ENCODE data around the gene RABEPK.
A peak's percentile ranks its signal among the peaks of the same experiment; 100 is the strongest.
"Not testable (repeated sequence)": the region's sequence is repeated elsewhere in the genome, so short reads cannot be mapped to it uniquely, and the experiment has no call there.

RABEPK gene

DNA sequence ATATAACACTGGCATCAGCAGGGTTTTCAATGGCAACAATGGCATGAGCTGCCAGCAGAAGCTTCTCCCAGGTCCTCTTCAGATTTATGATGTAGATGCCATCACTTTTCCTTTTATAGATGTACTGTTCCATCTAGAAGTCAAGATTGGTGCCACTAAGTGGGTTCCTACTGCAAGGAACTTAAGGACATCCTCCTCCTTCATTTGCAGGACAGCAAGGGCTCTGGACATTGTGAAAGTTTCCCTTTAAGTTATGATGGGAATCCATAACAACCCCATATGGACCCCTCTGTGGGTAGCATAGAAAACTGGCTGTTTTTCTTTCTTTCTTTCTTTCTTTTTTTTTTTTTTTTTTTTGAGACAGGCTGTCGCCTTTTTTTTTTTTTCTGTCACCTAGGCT, 4.8 kb upstream of the RABEPK start:
- not testable (repeated sequence) for DNase-seq (ENCODE audit: low read depth, low spot score)

DNA sequence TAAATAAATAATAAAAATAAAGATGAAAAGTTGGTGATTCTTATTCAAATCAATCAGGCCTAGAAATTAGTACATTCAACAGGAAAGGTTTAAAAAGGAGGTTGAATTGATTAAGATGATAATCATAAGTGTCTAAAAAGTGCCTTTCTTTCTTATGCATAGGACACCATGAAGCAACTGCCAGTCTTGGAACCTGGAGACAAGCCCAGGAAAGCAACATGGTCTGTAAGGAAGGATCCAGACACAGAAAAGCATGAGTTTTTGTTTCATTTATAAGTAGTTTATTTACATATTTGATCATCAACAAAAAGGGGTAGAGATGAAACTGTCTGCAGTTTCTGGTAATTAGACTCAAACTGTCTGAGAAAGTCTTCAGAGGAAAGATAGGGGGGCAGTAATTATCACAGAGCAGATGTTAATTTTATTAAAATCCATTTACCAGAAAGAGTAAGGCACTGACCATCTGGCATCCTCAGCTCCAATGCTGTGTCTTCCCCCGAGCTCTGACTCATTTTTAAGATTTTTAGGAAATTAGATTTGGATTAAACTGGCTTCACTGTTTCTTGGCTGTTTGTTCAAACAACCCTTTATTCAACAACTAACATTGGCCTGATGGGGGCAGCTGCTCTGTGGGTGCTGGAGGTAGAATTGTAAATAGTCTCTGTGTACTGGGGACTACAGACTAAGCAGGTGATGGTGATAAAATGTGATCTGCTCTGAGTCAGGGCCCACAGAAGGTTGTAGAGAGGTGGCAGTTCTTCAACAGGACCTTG, 2.7 kb downstream of the RABEPK start:
- DNase-seq (ENCODE audit: low read depth, low spot score) = no peak

DNA sequence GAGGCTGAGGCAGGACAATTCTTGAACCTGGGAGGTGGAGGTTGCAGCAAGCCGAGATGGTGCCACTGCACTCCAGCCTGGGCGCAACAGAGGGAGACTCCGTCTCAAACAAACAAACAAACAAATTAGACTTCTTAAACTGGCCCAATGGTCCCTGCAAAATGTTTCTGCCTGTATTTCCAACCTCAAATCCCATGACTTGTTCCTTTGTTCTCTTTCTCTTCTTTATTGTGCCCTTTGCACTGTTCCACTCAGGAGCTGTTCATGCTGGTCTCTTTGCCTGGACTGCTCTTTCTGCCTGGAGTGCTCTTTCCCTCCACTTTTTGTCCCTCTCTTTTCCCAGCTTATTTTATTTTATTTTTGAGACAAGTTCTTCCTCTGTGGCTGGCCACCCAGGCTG, 4.1 kb downstream of the RABEPK start:
- no peak for DNase-seq (ENCODE audit: low read depth, low spot score)

GRCh38 chr9:125214186-125214585, 13.8 kb downstream of the RABEPK start:
- no peak for DNase-seq (ENCODE audit: low read depth, low spot score)

GRCh38 chr9:125218621-125219020, 18.3 kb downstream of the RABEPK start:
- DNase-seq (ENCODE audit: low read depth, low spot score) = no peak

GRCh38 chr9:125224858-125225257, 24.5 kb downstream of the RABEPK start:
- not testable (repeated sequence) for DNase-seq (ENCODE audit: low read depth, low spot score)

DNA sequence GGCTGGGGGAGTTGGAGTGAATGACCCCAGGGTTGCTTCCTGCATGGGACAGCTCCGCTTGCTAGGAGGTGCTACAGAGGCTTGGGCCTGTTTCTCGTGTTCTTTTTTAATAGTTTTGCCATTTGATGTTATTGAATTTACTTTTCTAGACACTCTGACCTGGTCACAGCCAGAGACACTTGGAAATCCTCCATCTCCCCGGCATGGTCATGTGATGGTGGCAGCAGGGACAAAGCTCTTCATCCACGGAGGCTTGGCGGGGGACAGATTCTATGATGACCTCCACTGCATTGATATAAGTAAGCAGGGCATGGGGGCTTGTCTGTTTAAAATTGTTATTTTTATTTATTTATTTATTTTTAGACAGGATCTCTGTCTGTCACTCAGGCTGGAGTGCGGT, 27.4 kb downstream of the RABEPK start:
- no peak for DNase-seq (ENCODE audit: low read depth, low spot score)

GRCh38 chr9:125233678-125234077, 33.3 kb downstream of the RABEPK start:
- DNase-seq (ENCODE audit: low read depth, low spot score) = peak; percentile 55

- DNase-seq (ENCODE audit: low read depth, low spot score) = not testable (repeated sequence)
These were observed 33.8 kb downstream of the RABEPK start for GRCh38 chr9:125234099-125234498.

GRCh38 chr9:125235804-125236519, 35.6 kb downstream of the RABEPK start:
- DNase-seq (ENCODE audit: low read depth, low spot score) = no peak

GRCh38 chr9:125236520-125237159, 36.3 kb downstream of the RABEPK start:
- not testable (repeated sequence) for DNase-seq (ENCODE audit: low read depth, low spot score)

- DNase-seq (ENCODE audit: low read depth, low spot score) = no peak
These were observed 38.0 kb downstream of the RABEPK start for GRCh38 chr9:125238127-125238914.

DNA sequence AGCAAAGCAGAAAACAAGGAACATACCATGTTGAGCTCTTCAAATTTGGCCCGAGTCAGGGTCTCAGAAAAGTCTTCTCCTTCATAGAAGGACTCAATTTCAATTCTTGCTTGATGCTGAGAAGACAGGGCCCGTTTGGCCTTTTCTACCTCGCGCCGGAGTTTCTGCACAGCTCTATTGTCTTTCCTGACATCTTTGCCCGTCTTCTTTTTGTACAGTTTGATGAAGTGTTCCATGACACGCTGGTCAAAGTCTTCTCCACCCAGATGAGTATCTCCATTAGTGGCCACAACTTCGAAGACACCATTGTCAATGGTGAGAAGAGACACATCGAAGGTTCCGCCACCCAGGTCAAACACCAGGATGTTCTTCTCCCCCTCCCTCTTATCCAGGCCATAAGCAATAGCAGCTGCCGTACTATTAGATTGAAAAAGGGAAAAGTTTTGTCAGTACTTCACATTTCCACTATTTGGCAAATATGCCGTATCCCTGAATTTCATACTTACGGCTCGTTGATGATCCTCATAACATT, 38.6 kb downstream of the RABEPK start:
- no peak for DNase-seq (ENCODE audit: low read depth, low spot score)

DNA sequence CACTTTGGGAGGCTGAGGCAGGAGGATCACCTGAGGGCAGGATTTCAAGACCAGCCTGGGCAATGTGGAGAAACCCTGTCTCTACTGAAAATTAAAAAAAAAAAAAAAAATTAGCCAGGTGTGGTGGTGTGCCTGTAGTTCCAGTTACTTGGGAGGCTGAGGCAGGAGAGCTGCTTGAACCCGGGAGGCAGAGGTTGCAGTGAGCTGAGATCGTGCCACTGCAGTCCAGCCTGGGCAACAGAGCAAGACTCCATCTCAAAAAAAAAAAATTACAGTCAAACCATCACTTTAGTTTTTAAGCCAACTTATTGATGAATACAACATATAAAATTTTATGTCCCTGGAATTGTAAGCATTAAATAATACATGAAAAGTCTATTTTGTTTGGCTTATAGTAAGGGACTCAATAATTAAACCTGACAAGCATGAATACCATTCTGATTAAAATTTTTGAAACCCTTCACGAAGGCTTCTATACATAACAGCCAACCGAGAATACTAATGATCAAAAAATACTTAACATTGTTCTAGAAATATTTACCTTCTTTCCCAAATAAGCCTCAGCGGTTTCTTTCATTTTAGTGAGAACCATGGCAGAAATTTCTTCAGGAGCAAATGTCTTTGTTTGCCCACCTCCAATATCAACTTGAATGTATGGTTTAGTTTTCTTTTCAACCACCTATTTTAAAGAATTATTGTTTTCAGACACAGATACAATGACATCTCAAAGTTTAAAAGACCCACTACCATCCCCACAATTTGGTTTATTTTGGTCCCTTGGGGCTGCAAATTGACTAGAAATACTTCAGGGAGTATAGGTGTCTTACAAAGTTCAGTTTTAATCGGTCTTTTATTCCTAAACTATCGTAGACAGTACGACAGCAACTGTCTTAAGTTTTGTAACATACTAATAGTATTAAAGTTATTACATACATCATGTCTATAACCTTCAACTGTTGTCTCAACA, 39.6 kb downstream of the RABEPK start:
- DNase-seq (ENCODE audit: low read depth, low spot score) = no peak

DNA sequence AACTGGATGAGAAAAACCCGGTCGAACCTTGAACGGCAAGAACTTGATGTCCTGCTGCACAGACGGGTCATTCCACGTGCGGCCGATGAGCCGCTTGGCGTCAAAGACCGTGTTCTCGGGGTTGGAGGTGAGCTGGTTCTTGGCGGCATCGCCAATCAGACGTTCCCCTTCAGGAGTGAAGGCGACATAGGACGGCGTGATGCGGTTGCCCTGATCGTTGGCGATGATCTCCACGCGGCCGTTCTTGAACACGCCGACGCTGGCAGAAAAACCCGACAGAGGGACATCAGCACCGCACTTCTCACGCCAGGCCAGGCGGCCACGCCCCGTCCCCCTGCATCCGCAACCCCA, 40.3 kb downstream of the RABEPK start:
- DNase-seq (ENCODE audit: low read depth, low spot score) = no peak

GRCh38 chr9:125241000-125241862, 40.9 kb downstream of the RABEPK start, which contains the start of gene HSPA5:
Gene HSPA5 (minus strand): TSS chr9:125241343. CDS start chr9:125241126, 217 bp downstream.
- DNase-seq (ENCODE audit: low read depth, low spot score) = peak; percentile 99

GRCh38 chr9:125241863-125242739, 41.8 kb downstream of the RABEPK start:
- DNase-seq (ENCODE audit: low read depth, low spot score) = no peak

- DNase-seq (ENCODE audit: low read depth, low spot score) = no peak
These were observed 43.5 kb downstream of the RABEPK start for GRCh38 chr9:125243792-125244260.

Data from brain pericyte (primary cell).